ENCODE data around the gene KCND2.

DNA sequence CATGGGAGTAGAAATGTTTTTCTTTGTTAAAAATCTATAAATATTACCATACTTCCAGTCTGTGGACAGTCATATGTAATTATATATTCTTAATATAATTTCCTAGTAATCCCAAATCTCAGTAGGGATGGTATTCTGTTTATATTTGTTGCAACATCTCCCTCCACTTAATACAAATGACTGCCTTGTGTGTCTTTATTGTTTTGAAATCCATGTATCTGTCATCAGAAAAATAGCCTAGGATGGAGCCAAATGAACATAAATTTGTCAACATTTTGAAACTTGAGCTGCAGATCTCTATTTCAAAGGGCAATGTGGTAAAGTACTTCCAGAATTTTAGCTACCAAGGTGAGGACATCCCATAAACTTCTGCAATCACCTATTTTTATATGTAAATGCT lies 294.2 kb downstream of the KCND2 start:
- TF ChIP-seq POLR2A (IDR thresholded peaks at IDR 0.05; ENCODE audit: control extremely low read depth in 1 of 2, low read depth in 2 of 2, low read length in 2 of 2) (no peak), CEBPB (IDR thresholded peaks at IDR 0.05; ENCODE audit: low read depth, low read length) (no peak), EZH2 (IDR thresholded peaks at IDR 0.05; ENCODE audit: low read depth, low read length, severe bottlenecking) (no peak), SIN3A (conservative IDR thresholded peaks at IDR 0.05 in 1 of 2, IDR thresholded peaks at IDR 0.05 in 1 of 2; ENCODE audit: low read depth in 1 of 2, low read length in 2 of 2) (no peak)
- TF ChIP-seq, protein P1, sequence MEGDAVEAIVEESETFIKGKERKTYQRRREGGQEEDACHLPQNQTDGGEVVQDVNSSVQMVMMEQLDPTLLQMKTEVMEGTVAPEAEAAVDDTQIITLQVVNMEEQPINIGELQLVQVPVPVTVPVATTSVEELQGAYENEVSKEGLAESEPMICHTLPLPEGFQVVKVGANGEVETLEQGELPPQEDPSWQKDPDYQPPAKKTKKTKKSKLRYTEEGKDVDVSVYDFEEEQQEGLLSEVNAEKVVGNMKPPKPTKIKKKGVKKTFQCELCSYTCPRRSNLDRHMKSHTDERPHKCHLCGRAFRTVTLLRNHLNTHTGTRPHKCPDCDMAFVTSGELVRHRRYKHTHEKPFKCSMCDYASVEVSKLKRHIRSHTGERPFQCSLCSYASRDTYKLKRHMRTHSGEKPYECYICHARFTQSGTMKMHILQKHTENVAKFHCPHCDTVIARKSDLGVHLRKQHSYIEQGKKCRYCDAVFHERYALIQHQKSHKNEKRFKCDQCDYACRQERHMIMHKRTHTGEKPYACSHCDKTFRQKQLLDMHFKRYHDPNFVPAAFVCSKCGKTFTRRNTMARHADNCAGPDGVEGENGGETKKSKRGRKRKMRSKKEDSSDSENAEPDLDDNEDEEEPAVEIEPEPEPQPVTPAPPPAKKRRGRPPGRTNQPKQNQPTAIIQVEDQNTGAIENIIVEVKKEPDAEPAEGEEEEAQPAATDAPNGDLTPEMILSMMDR (IDR thresholded peaks at IDR 0.05; ENCODE audit: control extremely low read depth in 1 of 3, insufficient read depth in 1 of 3, low read depth in 1 of 3, low read length in 3 of 3) = no peak
